ENCODE data around the gene LENEP.
A peak's percentile ranks its signal among the peaks of the same experiment; 100 is the strongest.

The LENEP gene

GRCh38 chr1:155003227-155003765, 9.9 kb downstream of the LENEP start:
- no peak for DNase-seq (ENCODE audit: low read depth, low spot score)
- CTCF ChIA-PET = interaction anchor here (1.2 to 17.2 kb wide), 5 partner anchors 15 to 170 kb away, joined by 3 to 244 read pairs (median 5); partner anchors contain the start of genes KRTCAP2 and PYGO2

GRCh38 chr1:155003766-155004351, 10.5 kb downstream of the LENEP start:
- POLR2A ChIA-PET = interaction anchor here (0.7 to 1.6 kb wide), 2 partner anchors 29 to 34 kb away, joined by 3 to 8 read pairs; partner anchors contain the start of gene SHC1
- peak overlapping the region; percentile 93 for H3K4me3 ChIP-seq (ENCODE audit: low read depth, low read length)
- DNase-seq (ENCODE audit: low read depth, low spot score) = no peak
- no peak for TF ChIP-seq CTCF (IDR thresholded peaks at IDR 0.05; ENCODE audit: insufficient read depth, low read length, missing control alignments)
- CTCF ChIA-PET = interaction anchor here (0.7 to 17.2 kb wide), 7 partner anchors 8 to 169 kb away, joined by 3 to 244 read pairs (median 3); partner anchors contain the start of genes KRTCAP2 and PBXIP1

More at GRCh38 chr1:155003227-155003765, 9.9 kb downstream of the LENEP start:
- peak overlapping the region; percentile 93 for H3K4me3 ChIP-seq (ENCODE audit: low read depth, low read length)
- POLR2A ChIA-PET = interaction anchor here (0.6 to 1.6 kb wide), 4 partner anchors 10 to 247 kb away, joined by 3 to 8 read pairs (median 4); partner anchors contain the start of genes LENEP and SHC1
- no peak for TF ChIP-seq CTCF (IDR thresholded peaks at IDR 0.05; ENCODE audit: insufficient read depth, low read length, missing control alignments)

GRCh38 chr1:155004352-155005075, 11.1 kb downstream of the LENEP start:
- DNase-seq (ENCODE audit: low read depth, low spot score) = no peak
- H3K4me3 ChIP-seq (ENCODE audit: low read depth, low read length) = peak overlapping the region; percentile 93
- ChIA-PET POLR2A (interaction anchor here (1.6 kb wide), 1 partner anchor 34 kb away, joined by 8 read pairs; the partner anchor contains the start of gene SHC1), CTCF (interaction anchor here (0.7 to 17.2 kb wide), 6 partner anchors 9 to 169 kb away, joined by 3 to 244 read pairs (median 3); partner anchors contain the start of genes KRTCAP2 and PBXIP1)
- no peak for TF ChIP-seq CTCF (IDR thresholded peaks at IDR 0.05; ENCODE audit: insufficient read depth, low read length, missing control alignments)

GRCh38 chr1:155005076-155006011, 12.0 kb downstream of the LENEP start:
- no peak for TF ChIP-seq CTCF (IDR thresholded peaks at IDR 0.05; ENCODE audit: insufficient read depth, low read length, missing control alignments)
- ChIA-PET POLR2A (no interaction called here), CTCF (interaction anchor here (1.1 to 17.2 kb wide), 5 partner anchors 10 to 168 kb away, joined by 3 to 244 read pairs (median 4); partner anchors contain the start of genes KRTCAP2, PBXIP1 and PYGO2)
- no peak overlapping the region for H3K4me3 ChIP-seq (ENCODE audit: low read depth, low read length)
- DNase-seq (ENCODE audit: low read depth, low spot score) = no peak

- ChIA-PET CTCF (interaction anchor here (1.0 to 17.2 kb wide), 3 partner anchors 12 to 53 kb away, joined by 4 to 244 read pairs (median 4); partner anchors contain the start of gene PYGO2), POLR2A (no interaction called here)
- no peak for TF ChIP-seq CTCF (IDR thresholded peaks at IDR 0.05; ENCODE audit: insufficient read depth, low read length, missing control alignments)
- no peak overlapping the region for H3K4me3 ChIP-seq (ENCODE audit: low read depth, low read length)
- no peak for DNase-seq (ENCODE audit: low read depth, low spot score)
These were observed 13.3 kb downstream of the LENEP start for GRCh38 chr1:155006601-155007101.
